Measurements from ENCODE around the gene GOLPH3.
A peak's percentile ranks its signal among the peaks of the same experiment; 100 is the strongest.

The GOLPH3 gene

DNA sequence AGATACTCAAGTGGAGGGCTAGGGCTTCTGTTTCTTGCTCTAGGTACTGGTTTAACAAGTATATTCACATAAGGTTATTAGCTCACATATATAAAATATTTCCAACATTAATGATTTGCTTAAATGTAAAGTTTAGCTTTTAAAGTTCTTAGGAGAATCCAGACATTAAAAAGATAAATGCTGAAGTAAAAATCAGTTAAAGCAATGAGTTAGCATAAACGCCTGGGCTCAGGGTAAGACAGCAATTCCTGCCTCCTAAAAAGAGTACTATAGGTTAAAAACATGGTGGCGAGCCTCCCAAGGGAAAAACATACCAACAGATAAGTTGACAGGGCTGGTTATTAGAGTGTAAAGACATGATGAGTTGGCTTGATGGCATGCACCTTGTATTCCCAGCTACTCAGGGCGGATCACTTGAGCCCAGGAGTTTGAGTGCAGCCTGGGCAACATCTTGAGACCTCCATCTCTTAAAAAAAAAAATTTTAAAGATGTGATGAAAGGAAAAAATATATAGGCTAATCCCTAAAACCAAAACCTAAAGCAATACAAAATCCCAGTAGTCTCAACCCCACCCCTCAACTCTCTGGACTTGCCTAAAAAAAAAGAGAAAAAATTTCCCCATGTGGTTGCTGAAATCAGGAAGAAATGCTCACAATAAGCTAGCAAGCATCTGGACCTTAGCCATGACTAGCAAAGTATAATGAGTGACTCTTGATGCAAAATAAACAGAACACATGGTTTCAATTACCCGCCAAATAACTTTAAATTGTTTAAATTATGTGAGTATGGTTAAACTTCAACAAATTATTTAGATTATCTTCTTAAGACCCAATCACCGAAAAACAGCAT, 3.6 kb downstream of the GOLPH3 start:
- no peak overlapping the region for H3K27ac ChIP-seq (ENCODE audit: extremely low read depth, low read depth, low read length)
- ChIA-PET CTCF (interaction anchor here (0.6 to 1.2 kb wide), 5 partner anchors 14 to 169 kb away, joined by 3 to 6 read pairs (median 4); no protein-coding TSS in a partner anchor), POLR2A (no interaction called here)
- H3K36me3 ChIP-seq (ENCODE audit: control insufficient read depth in 2 of 2, insufficient read depth in 1 of 2, low read length in 2 of 2): peaks cover 52 to 56% of the 10 kb centered on the region in 2 experiments
- H3K4me1 ChIP-seq (ENCODE audit: control insufficient read depth, insufficient read depth, low read length): peaks cover 16% of the 10 kb centered on the region
- no peak overlapping the region for H3K4me3 ChIP-seq (ENCODE audit: low read depth, low read length)
- H3K9me3 ChIP-seq (ENCODE audit: control insufficient read depth, insufficient read depth, low read depth, low read length): no peaks in the 10 kb centered on the region
- TF ChIP-seq ZNF24 (tag by site-specific recombination; IDR thresholded peaks at IDR 0.05): no peak
- TF ChIP-seq, protein P1, sequence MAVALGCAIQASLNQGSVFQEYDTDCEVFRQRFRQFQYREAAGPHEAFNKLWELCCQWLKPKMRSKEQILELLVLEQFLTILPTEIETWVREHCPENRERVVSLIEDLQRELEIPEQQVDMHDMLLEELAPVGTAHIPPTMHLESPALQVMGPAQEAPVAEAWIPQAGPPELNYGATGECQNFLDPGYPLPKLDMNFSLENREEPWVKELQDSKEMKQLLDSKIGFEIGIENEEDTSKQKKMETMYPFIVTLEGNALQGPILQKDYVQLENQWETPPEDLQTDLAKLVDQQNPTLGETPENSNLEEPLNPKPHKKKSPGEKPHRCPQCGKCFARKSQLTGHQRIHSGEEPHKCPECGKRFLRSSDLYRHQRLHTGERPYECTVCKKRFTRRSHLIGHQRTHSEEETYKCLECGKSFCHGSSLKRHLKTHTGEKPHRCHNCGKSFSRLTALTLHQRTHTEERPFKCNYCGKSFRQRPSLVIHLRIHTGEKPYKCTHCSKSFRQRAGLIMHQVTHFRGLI (tag by site-specific recombination; IDR thresholded peaks at IDR 0.05): 0 out of 2 replicates have a peak, but pooled peaks have one; percentile 5
- TF ChIP-seq ZXDB (tag by site-specific recombination; IDR thresholded peaks at IDR 0.05): 0 out of 2 replicates have a peak, but pooled peaks have one; percentile 35
- TF ChIP-seq PRDM6 (tag by site-specific recombination; IDR thresholded peaks at IDR 0.05): peak; percentile 93
- TF ChIP-seq ZNF223 (tag by site-specific recombination; IDR thresholded peaks at IDR 0.05): no peak
- TF ChIP-seq ZFP37 (tag by site-specific recombination; IDR thresholded peaks at IDR 0.05): no peak
- TF ChIP-seq, protein P2, sequence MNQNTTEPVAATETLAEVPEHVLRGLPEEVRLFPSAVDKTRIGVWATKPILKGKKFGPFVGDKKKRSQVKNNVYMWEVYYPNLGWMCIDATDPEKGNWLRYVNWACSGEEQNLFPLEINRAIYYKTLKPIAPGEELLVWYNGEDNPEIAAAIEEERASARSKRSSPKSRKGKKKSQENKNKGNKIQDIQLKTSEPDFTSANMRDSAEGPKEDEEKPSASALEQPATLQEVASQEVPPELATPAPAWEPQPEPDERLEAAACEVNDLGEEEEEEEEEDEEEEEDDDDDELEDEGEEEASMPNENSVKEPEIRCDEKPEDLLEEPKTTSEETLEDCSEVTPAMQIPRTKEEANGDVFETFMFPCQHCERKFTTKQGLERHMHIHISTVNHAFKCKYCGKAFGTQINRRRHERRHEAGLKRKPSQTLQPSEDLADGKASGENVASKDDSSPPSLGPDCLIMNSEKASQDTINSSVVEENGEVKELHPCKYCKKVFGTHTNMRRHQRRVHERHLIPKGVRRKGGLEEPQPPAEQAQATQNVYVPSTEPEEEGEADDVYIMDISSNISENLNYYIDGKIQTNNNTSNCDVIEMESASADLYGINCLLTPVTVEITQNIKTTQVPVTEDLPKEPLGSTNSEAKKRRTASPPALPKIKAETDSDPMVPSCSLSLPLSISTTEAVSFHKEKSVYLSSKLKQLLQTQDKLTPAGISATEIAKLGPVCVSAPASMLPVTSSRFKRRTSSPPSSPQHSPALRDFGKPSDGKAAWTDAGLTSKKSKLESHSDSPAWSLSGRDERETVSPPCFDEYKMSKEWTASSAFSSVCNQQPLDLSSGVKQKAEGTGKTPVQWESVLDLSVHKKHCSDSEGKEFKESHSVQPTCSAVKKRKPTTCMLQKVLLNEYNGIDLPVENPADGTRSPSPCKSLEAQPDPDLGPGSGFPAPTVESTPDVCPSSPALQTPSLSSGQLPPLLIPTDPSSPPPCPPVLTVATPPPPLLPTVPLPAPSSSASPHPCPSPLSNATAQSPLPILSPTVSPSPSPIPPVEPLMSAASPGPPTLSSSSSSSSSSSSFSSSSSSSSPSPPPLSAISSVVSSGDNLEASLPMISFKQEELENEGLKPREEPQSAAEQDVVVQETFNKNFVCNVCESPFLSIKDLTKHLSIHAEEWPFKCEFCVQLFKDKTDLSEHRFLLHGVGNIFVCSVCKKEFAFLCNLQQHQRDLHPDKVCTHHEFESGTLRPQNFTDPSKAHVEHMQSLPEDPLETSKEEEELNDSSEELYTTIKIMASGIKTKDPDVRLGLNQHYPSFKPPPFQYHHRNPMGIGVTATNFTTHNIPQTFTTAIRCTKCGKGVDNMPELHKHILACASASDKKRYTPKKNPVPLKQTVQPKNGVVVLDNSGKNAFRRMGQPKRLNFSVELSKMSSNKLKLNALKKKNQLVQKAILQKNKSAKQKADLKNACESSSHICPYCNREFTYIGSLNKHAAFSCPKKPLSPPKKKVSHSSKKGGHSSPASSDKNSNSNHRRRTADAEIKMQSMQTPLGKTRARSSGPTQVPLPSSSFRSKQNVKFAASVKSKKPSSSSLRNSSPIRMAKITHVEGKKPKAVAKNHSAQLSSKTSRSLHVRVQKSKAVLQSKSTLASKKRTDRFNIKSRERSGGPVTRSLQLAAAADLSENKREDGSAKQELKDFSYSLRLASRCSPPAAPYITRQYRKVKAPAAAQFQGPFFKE (tag by site-specific recombination; IDR thresholded peaks at IDR 0.05; ENCODE audit: borderline replicate concordance): no peak
- TF ChIP-seq ZNF362 (tag by site-specific recombination; IDR thresholded peaks at IDR 0.05): peak; percentile 51; the same call in 1 of the 2 replicates
- TF ChIP-seq ZNF214 (tag by site-specific recombination; IDR thresholded peaks at IDR 0.05; ENCODE audit: borderline replicate concordance): no peak
- no peak for TF ChIP-seq ZSCAN23 (tag by site-specific recombination; IDR thresholded peaks at IDR 0.05)
- TF ChIP-seq OSR2 (tag by site-specific recombination; IDR thresholded peaks at IDR 0.05): no peak
- no peak for TF ChIP-seq KLF7 (tag by site-specific recombination; IDR thresholded peaks at IDR 0.05; ENCODE audit: borderline replicate concordance)
- no peak for TF ChIP-seq ZNF514 (tag by site-specific recombination; IDR thresholded peaks at IDR 0.05)
- TF ChIP-seq, protein P3, sequence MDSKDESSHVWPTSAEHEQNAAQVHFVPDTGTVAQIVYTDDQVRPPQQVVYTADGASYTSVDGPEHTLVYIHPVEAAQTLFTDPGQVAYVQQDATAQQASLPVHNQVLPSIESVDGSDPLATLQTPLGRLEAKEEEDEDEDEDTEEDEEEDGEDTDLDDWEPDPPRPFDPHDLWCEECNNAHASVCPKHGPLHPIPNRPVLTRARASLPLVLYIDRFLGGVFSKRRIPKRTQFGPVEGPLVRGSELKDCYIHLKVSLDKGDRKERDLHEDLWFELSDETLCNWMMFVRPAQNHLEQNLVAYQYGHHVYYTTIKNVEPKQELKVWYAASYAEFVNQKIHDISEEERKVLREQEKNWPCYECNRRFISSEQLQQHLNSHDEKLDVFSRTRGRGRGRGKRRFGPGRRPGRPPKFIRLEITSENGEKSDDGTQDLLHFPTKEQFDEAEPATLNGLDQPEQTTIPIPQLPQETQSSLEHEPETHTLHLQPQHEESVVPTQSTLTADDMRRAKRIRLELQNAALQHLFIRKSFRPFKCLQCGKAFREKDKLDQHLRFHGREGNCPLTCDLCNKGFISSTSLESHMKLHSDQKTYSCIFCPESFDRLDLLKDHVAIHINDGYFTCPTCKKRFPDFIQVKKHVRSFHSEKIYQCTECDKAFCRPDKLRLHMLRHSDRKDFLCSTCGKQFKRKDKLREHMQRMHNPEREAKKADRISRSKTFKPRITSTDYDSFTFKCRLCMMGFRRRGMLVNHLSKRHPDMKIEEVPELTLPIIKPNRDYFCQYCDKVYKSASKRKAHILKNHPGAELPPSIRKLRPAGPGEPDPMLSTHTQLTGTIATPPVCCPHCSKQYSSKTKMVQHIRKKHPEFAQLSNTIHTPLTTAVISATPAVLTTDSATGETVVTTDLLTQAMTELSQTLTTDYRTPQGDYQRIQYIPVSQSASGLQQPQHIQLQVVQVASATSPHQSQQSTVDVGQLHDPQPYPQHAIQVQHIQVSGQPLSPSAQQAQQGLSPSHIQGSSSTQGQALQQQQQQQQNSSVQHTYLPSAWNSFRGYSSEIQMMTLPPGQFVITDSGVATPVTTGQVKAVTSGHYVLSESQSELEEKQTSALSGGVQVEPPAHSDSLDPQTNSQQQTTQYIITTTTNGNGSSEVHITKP (tag by site-specific recombination; IDR thresholded peaks at IDR 0.05): peak; percentile 48
- no peak for TF ChIP-seq HIC1 (tag by site-specific recombination; IDR thresholded peaks at IDR 0.05)
- TF ChIP-seq, protein P4, sequence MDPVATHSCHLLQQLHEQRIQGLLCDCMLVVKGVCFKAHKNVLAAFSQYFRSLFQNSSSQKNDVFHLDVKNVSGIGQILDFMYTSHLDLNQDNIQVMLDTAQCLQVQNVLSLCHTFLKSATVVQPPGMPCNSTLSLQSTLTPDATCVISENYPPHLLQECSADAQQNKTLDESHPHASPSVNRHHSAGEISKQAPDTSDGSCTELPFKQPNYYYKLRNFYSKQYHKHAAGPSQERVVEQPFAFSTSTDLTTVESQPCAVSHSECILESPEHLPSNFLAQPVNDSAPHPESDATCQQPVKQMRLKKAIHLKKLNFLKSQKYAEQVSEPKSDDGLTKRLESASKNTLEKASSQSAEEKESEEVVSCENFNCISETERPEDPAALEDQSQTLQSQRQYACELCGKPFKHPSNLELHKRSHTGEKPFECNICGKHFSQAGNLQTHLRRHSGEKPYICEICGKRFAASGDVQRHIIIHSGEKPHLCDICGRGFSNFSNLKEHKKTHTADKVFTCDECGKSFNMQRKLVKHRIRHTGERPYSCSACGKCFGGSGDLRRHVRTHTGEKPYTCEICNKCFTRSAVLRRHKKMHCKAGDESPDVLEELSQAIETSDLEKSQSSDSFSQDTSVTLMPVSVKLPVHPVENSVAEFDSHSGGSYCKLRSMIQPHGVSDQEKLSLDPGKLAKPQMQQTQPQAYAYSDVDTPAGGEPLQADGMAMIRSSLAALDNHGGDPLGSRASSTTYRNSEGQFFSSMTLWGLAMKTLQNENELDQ (tag by site-specific recombination; IDR thresholded peaks at IDR 0.05; ENCODE audit: low read depth): no peak
